Stomach (tissue), 4 donors: ENCODE measurements around the gene TRIP6.

Experiments used
- POLR2A ChIP-seq, 4 donors: fragments of 450-650 bp; IDR thresholded peaks; one replicate each; pipeline ENCODE4 v1.6.1; 2016; ENCODE audit warnings: antibody characterized with exemption in 4 of 4, control low read depth in 2 of 4, mild to moderate bottlenecking in 1 of 4, moderate library complexity in 1 of 4
- TF ChIP-seq, protein P1 (sequence below), 7 experiments: fragments of 450-650 bp in 4 of 7; fragments of 200-600 bp in 3 of 7; sonication (generic) in 3 of 7; IDR thresholded peaks; one replicate each; pipeline ENCODE4 v1.5.1; 2016 to 2019; ENCODE audit warnings: antibody characterized with exemption in 7 of 7, control low read depth in 2 of 7, mild to moderate bottlenecking in 1 of 7

DNA sequence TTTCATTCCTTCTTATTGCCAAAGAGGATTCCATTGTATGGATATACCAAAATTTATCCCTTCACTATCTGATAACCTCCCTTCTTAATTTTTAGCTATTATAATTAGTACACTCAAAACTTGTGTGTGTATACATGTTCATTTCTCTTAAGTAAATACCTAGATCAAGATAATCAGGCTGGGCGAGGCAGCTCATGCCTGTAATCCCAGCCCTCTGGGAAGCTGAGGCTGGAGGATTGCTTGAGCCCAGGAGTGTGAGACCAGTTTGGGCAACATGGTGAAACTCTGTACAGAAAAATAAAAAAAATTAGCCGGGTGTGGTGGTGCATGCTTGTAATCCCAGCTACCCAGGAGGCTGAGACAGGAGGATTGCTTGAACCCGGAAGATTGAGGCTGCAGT, 44.3 kb downstream of the TRIP6 start:
- TF ChIP-seq, protein P1, sequence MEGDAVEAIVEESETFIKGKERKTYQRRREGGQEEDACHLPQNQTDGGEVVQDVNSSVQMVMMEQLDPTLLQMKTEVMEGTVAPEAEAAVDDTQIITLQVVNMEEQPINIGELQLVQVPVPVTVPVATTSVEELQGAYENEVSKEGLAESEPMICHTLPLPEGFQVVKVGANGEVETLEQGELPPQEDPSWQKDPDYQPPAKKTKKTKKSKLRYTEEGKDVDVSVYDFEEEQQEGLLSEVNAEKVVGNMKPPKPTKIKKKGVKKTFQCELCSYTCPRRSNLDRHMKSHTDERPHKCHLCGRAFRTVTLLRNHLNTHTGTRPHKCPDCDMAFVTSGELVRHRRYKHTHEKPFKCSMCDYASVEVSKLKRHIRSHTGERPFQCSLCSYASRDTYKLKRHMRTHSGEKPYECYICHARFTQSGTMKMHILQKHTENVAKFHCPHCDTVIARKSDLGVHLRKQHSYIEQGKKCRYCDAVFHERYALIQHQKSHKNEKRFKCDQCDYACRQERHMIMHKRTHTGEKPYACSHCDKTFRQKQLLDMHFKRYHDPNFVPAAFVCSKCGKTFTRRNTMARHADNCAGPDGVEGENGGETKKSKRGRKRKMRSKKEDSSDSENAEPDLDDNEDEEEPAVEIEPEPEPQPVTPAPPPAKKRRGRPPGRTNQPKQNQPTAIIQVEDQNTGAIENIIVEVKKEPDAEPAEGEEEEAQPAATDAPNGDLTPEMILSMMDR (IDR thresholded peaks at IDR 0.05), result no peak
- no peak for TF ChIP-seq POLR2A (IDR thresholded peaks at IDR 0.05)
